GM19438 (cell line): ENCODE results near the gene ATF2.

Experiments used
- ATAC-seq: cut with Tn5 transposase; IDR thresholded peaks from one replicate; pipeline ENCODE4 v1.9.1; 2021; ENCODE audit warnings: low read depth; ENCODE audit not compliant: unreplicated experiment

ATF2 gene

DNA sequence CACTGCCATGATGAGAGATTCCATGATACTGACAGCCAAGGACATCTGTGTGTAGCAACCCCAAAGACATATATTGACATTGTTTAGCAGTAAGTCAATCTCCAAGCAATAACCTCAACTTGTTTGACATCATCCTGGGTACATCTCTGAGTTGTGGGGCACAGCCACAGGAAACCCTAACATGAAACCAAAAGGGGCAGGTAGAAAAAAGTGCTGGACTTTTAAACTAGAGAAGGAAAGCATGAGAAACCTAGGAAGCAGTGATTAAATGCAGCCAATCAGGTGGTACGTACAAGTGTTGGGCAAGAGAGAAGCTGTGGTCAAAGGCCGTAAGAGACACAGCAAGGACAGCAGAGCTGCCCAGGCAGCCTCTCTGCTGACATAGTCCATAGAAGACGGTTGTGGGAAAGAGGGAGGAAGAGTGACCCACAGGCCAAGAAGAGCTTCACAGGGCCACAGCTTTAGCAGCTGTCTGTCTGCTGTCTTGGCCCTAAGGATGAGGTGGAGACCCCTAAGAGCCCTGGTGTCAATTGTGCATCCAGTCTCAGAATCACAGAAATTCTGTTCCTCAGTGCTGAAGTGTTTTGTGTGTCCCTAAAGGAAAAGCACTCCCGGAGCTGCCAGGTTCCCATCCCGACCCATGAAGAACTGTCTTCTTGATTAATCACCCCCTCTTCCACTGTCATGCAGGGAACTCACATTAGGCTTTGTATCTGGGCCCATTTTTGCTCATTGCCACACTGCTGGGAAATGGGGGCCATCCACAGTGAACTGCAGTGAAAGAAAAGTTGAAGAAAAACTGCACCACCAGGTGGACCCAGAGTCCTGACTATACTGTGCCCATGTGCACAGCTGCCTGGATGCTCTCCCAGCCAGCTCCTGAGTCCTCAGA lies 137.4 kb downstream of the ATF2 start:
- no peak for ATAC-seq

- ATAC-seq: no peak
Measured at GRCh38 chr2:175027755-175028154, 140.2 kb downstream of the ATF2 start.

- ATAC-seq: no peak
Measured at GRCh38 chr2:175026385-175026784, 141.6 kb downstream of the ATF2 start.

- ATAC-seq: no peak
Measured at GRCh38 chr2:175025946-175026345, 142.1 kb downstream of the ATF2 start.

- no peak for ATAC-seq
Measured at GRCh38 chr2:175025233-175025632, 142.8 kb downstream of the ATF2 start.

DNA sequence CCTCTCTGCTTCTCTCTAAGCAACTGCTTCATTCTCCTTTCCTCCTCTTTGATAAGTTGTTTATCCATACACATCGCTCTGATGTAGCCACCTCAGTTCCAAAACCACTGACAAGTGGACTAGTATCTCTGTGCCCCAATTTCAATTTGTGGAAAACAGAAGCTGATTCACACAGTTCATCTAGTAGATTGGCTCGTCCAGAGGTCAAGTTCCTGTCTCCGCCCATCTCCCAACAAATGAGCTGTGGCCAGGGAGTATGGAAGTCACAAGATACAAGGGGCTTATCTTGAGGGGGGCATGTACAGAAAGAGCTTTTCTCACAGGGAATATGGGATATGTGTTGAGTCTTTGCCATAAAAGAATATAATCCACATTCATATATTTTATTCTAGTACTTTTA lies 145.1 kb downstream of the ATF2 start:
- no peak for ATAC-seq
